Fibroblast of lung (primary cell): ENCODE data around the gene SNRPA1. TPM values are rescaled to one million over a fixed set of nuclear protein-coding genes. Genes with fewer than 3 reads are reported as not detected.

Experiments used
- DNase-seq, 2 donors: peaks; one replicate each; pipeline versions ENCODE4 v3.0.0 to v3.0.0-alpha.2; 2010; ENCODE audit warnings: low read depth in 2 of 2
- H2AFZ ChIP-seq: 2 replicates; pipeline ENCODE4 v1.5.1; 2012; ENCODE audit warnings: low read length, control low read depth, inconsistent platforms
- H3K27ac ChIP-seq: 2 replicates; pipeline ENCODE4 v1.5.1; 2011; ENCODE audit warnings: low read length, control low read depth; ENCODE audit not compliant: insufficient read depth
- H3K27me3 ChIP-seq: 2 replicates; pipeline ENCODE4 v1.5.1; 2011; ENCODE audit warnings: mild to moderate bottlenecking, low read length; ENCODE audit not compliant: control insufficient read depth, insufficient read depth
- H3K36me3 ChIP-seq: 2 replicates; pipeline ENCODE4 v1.5.1; 2011; ENCODE audit warnings: low read length; ENCODE audit not compliant: control insufficient read depth, insufficient read depth
- H3K4me1 ChIP-seq: 2 replicates; pipeline ENCODE4 v1.5.1; 2011; ENCODE audit warnings: low read length; ENCODE audit not compliant: control insufficient read depth, insufficient read depth; ENCODE audit errors: extremely low read depth
- H3K4me2 ChIP-seq: 2 replicates; pipeline ENCODE4 v1.5.1; 2011; ENCODE audit warnings: low read length, control low read depth; ENCODE audit not compliant: insufficient read depth; ENCODE audit errors: extremely low read depth
- H3K4me3 ChIP-seq, 4 experiments: fragments of 200-600 bp in 1 of 4; sonication (generic) in 1 of 4; replicated peaks in 1 of 4; 2 replicates each; pipeline ENCODE4 v1.5.1; 2011 to 2016; ENCODE audit warnings: low read length in 4 of 4, low read depth in 3 of 4, mild to moderate bottlenecking in 3 of 4, control low read depth in 2 of 4, inconsistent platforms in 1 of 4, mixed read lengths in 1 of 4; ENCODE audit not compliant: insufficient read depth in 1 of 4; ENCODE audit errors: control extremely low read depth in 1 of 4
- H3K79me2 ChIP-seq: 2 replicates; pipeline ENCODE4 v1.5.1; 2012; ENCODE audit warnings: mild to moderate bottlenecking, low read length, inconsistent platforms; ENCODE audit not compliant: control insufficient read depth, insufficient read depth
- H3K9ac ChIP-seq: 2 replicates; pipeline ENCODE4 v1.5.1; 2011; ENCODE audit warnings: mild to moderate bottlenecking, low read length, control low read depth; ENCODE audit not compliant: insufficient read depth
- H3K9me3 ChIP-seq: 2 replicates; pipeline ENCODE4 v1.5.1; 2012; ENCODE audit warnings: low read depth, low read length; ENCODE audit not compliant: control insufficient read depth, insufficient read depth
- H4K20me1 ChIP-seq: 2 replicates; pipeline ENCODE4 v1.5.1; 2011; ENCODE audit warnings: low read length; ENCODE audit not compliant: control insufficient read depth, insufficient read depth; ENCODE audit errors: extremely low read depth
- EZH2 ChIP-seq: IDR thresholded peaks from 2 replicates; pipeline ENCODE4 v1.5.1; 2012; ENCODE audit warnings: low read length, control low read depth, mild to moderate bottlenecking; ENCODE audit errors: missing control alignments
- polyA plus RNA-seq, 2 donors: library from polyadenylated mRNA; depleted of rRNA in 1 of 2; stranded (reverse) in 1 of 2; unstranded in 1 of 2; fragments of >200 nt; gene quantifications; 2 replicates each; pipeline ENCODE4 v1.2.1, GENCODE V29; 2011 to 2012; ENCODE audit warnings: missing spikeins in 1 of 2
- total RNA-seq: library from RNA; depleted of rRNA; stranded (reverse); fragments of >200 nt; gene quantifications from 2 replicates; pipeline ENCODE4 v1.2.1, GENCODE V29; 2014
- TF ChIP-seq, protein P1 (sequence below), 2 donors: IDR thresholded peaks in 1 of 2; conservative IDR thresholded peaks in 1 of 2; 1 replicate in 1 of 2; 2 replicates in 1 of 2; pipeline ENCODE4 v1.5.1; 2011 to 2012; ENCODE audit warnings: low read length in 2 of 2, control low read depth in 1 of 2, inconsistent platforms in 1 of 2, low read depth in 1 of 2, mild to moderate bottlenecking in 1 of 2

The SNRPA1 gene
- total and polyA plus RNA-seq, 2 donors (not counting 1 experiment from before 2014, with no cell fraction given): 12.9 to 90.3 TPM

DNA sequence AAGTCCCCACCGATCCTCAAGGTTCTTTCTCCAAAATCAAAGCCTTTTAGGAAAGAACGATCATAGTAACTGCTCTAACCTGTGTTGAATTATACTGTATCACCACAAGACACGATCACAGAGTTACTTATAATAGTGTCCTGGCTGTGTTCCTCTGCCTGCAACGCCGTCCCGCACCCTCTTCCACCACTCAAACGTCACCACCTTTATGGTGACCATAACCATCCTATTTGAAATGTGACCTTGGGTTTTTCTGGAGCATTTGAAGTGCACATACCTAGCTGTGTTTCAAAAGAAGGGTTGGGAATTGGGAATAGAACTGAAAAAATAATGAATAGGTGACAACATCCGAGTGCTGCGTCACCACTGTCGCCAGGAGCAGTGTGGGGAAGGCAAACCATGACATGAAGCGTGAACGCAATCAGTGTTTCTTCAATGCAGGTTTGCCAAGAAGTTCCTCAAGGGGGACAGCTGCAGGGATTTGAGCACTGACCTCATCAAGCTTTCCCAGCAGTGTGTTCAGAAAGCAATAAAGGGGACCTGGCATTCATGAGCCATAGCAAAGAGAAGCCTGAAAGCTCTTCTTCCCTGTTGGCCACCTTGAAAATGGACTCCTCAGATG lies 17.0 kb downstream of the SNRPA1 start:
- Histone ChIP-seq H3K27ac (peak overlapping the region; percentile 90), H3K9ac (peak overlapping the region; percentile 41)
- TF ChIP-seq, protein P1, sequence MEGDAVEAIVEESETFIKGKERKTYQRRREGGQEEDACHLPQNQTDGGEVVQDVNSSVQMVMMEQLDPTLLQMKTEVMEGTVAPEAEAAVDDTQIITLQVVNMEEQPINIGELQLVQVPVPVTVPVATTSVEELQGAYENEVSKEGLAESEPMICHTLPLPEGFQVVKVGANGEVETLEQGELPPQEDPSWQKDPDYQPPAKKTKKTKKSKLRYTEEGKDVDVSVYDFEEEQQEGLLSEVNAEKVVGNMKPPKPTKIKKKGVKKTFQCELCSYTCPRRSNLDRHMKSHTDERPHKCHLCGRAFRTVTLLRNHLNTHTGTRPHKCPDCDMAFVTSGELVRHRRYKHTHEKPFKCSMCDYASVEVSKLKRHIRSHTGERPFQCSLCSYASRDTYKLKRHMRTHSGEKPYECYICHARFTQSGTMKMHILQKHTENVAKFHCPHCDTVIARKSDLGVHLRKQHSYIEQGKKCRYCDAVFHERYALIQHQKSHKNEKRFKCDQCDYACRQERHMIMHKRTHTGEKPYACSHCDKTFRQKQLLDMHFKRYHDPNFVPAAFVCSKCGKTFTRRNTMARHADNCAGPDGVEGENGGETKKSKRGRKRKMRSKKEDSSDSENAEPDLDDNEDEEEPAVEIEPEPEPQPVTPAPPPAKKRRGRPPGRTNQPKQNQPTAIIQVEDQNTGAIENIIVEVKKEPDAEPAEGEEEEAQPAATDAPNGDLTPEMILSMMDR (conservative IDR thresholded peaks at IDR 0.05 in 1 of 2, IDR thresholded peaks at IDR 0.05 in 1 of 2; ENCODE audit: low read depth in 1 of 2, low read length in 2 of 2): no peak
- TF ChIP-seq EZH2: no peak

DNA sequence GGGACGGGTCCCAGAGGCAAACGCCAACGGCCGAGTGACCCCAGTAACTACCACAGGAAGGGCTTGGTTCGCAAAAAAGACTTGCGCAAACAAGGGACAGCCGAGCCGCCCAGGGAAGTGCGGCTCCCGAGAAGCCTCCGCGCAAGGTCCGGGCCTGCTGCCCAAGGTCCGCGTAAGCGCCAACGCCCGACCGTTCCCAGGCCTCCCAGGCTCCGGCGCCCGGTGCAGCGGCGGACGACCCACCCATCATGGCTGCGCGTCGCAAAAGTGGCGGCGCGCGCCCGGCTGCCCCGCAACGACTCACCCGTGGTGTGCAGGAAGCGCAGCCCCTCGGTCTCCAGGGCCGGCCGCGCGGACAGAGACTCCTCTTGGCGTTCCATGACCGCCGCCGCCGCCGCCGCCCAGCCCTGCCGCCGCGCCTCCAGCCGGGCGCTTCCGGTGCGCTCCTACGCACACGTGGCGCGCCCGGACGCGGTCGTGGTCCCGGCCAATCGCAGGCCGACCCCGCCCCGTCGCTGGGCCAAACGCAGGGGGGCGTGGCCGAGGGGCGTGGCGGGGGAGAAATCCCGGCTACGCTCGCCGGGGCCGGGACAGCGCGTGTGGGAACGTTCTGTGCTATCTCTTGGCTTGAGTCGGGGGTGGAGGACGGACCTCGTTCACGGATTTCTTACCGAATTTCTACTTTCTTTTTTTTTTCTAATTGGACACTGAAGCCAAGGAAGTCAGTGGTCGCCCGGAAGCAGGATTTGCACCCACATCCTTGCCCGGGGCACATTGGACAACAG lies 17.8 kb downstream of the SNRPA1 start, which contains the start of gene SELENOS:
Gene SELENOS, minus strand, starts transcription at position 448 of the 785 bp plus-strand sequence. Its CDS starts 68 bp downstream, at position 380.
- Histone ChIP-seq H3K79me2 (peaks cover 24% of the 10 kb centered on the region), H4K20me1 (no peaks in the 10 kb centered on the region), H3K27ac (peak within 1 kb of the TSS; percentile 90), H3K27me3 (no peaks in the 10 kb centered on the region), H3K36me3 (peaks cover 20% of the 10 kb centered on the region), H3K4me1 (peaks cover 3% of the 10 kb centered on the region), H2AFZ (peak within 1 kb of the TSS; percentile 75), H3K4me2 (peak within 1 kb of the TSS; percentile 82), H3K9me3 (no peaks in the 10 kb centered on the region), H3K4me3 (peak within 1 kb of the TSS; percentile 57 to 99 (median 90)), H3K9ac (peak within 1 kb of the TSS; percentile 92)
- peak; percentile 86 to 89 for DNase-seq
- TF ChIP-seq EZH2: no peak
- TF ChIP-seq, protein P1 (conservative IDR thresholded peaks at IDR 0.05 in 1 of 2, IDR thresholded peaks at IDR 0.05 in 1 of 2; ENCODE audit: low read depth in 1 of 2, low read length in 2 of 2): no peak

More for the DNA sequence above, 17.0 kb downstream of the SNRPA1 start:
- peak overlapping the region; percentile 75 for H2AFZ ChIP-seq
- H3K4me1 ChIP-seq: peaks cover 3% of the 10 kb centered on the region
- no peaks in the 10 kb centered on the region for H3K9me3 ChIP-seq
- H3K79me2 ChIP-seq: peaks cover 24% of the 10 kb centered on the region
- DNase-seq: no peak
- H3K4me2 ChIP-seq: peak overlapping the region; percentile 82
- H3K36me3 ChIP-seq: peaks cover 16% of the 10 kb centered on the region
- H3K4me3 ChIP-seq: peak overlapping the region; percentile 33 to 93 (median 78)
- no peaks in the 10 kb centered on the region for H4K20me1 ChIP-seq
- no peaks in the 10 kb centered on the region for H3K27me3 ChIP-seq

DNA sequence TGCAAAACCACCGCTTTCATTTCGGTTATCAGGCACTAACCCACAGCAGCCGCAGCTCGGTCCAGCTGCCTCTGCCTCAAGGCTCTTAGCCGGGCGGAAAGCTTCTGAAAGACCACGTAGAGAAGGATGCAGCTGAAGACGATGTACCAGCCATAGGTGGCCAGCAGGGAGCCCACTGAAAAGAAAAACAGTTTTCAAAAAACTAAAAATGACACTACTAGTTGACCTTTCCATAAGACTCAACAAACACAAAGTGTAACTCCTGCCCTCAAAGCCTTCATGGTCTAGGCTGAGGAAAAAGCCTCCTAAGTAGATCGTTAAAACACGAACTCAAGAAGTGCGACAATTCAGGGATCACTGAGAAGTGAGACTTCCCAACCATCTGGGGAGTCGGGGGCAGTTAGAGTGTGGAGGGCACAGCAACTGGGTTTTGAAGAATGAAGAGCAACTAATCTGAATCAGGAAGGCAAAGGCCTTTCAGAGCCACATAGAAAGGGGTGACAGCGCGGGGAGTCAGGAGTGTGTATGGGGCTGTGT lies 18.5 kb downstream of the SNRPA1 start:
- Histone ChIP-seq H3K27me3 (no peaks in the 10 kb centered on the region), H3K79me2 (peaks cover 24% of the 10 kb centered on the region), H3K27ac (peak overlapping the region; percentile 90), H3K36me3 (peaks cover 21% of the 10 kb centered on the region), H4K20me1 (no peaks in the 10 kb centered on the region), H3K4me3 (peak overlapping the region; percentile 57 to 99 (median 90)), H3K9ac (peak overlapping the region; percentile 92), H2AFZ (no peak overlapping the region), H3K4me2 (peak overlapping the region; percentile 76), H3K4me1 (peaks cover 3% of the 10 kb centered on the region), H3K9me3 (no peaks in the 10 kb centered on the region)
- TF ChIP-seq EZH2: no peak
- TF ChIP-seq, protein P1 (conservative IDR thresholded peaks at IDR 0.05 in 1 of 2, IDR thresholded peaks at IDR 0.05 in 1 of 2; ENCODE audit: low read depth in 1 of 2, low read length in 2 of 2): peak in 1 of 2 donors; percentile 43
- peak in 1 of 2 donors; percentile 30 for DNase-seq
